GM23248 (cell line): ENCODE data around the gene TMEM121. TPM values are rescaled to one million over a fixed set of nuclear protein-coding genes. Genes with fewer than 3 reads are reported as not detected.

Experiments used
- DNase-seq: peaks from one replicate; pipeline ENCODE4 v3.0.0-alpha.2; 2015
- H2AFZ ChIP-seq: fragments of 200-600 bp; sonication (generic); 2 replicates; pipeline ENCODE4 v1.6.1; 2016; ENCODE audit warnings: antibody characterized with exemption
- H3F3A ChIP-seq: fragments of 200-600 bp; sonication (generic); 2 replicates; pipeline ENCODE4 v1.6.1; 2016; ENCODE audit warnings: mild to moderate bottlenecking, antibody characterized with exemption, mixed run types; ENCODE audit not compliant: insufficient read depth
- H3K27ac ChIP-seq: fragments of 200-600 bp; sonication (generic); 2 replicates; pipeline ENCODE4 v1.5.1; 2016; ENCODE audit warnings: mild to moderate bottlenecking
- H3K27me3 ChIP-seq: fragments of 200-600 bp; sonication (generic); replicated peaks from 2 replicates; pipeline ENCODE4 v1.6.1; 2016; ENCODE audit warnings: mild to moderate bottlenecking; ENCODE audit not compliant: insufficient read depth
- H3K36me3 ChIP-seq: fragments of 200-600 bp; sonication (generic); 2 replicates; pipeline ENCODE4 v1.6.1; 2016; ENCODE audit warnings: low read depth, mild to moderate bottlenecking
- H3K4me1 ChIP-seq: fragments of 200-600 bp; sonication (generic); 2 replicates; pipeline ENCODE4 v1.6.1; 2016; ENCODE audit warnings: mild to moderate bottlenecking; ENCODE audit not compliant: insufficient read depth
- H3K4me2 ChIP-seq: fragments of 200-600 bp; sonication (generic); one replicate; pipeline ENCODE4 v1.6.1; 2016; ENCODE audit warnings: mild to moderate bottlenecking; ENCODE audit not compliant: unreplicated experiment
- H3K4me3 ChIP-seq: fragments of 200-600 bp; sonication (generic); 2 replicates; pipeline ENCODE4 v1.5.1; 2016; ENCODE audit warnings: mild to moderate bottlenecking
- H3K79me2 ChIP-seq: fragments of 200-600 bp; sonication (generic); 2 replicates; pipeline ENCODE4 v1.6.1; 2016; ENCODE audit warnings: mild to moderate bottlenecking; ENCODE audit not compliant: insufficient read depth
- H3K9ac ChIP-seq: fragments of 200-600 bp; sonication (generic); 2 replicates; pipeline ENCODE4 v1.6.1; 2016; ENCODE audit warnings: mild to moderate bottlenecking
- H3K9me2 ChIP-seq: fragments of 200-600 bp; sonication (generic); 2 replicates; pipeline ENCODE4 v1.6.1; 2016; ENCODE audit warnings: mixed run types, mild to moderate bottlenecking, moderate library complexity; ENCODE audit not compliant: insufficient read depth
- H3K9me3 ChIP-seq: fragments of 200-600 bp; sonication (generic); one replicate; pipeline ENCODE4 v1.6.1; 2017; ENCODE audit warnings: low read depth
- H4K20me1 ChIP-seq: fragments of 200-600 bp; sonication (generic); 2 replicates; pipeline ENCODE4 v1.6.0; 2016; ENCODE audit not compliant: insufficient read depth
- EZH2 ChIP-seq: fragments of 200-600 bp; sonication (generic); IDR thresholded peaks from 2 replicates; pipeline ENCODE4 v1.6.1; 2018; ENCODE audit warnings: antibody characterized with exemption, mild to moderate bottlenecking; ENCODE audit not compliant: insufficient read depth, poor library complexity, severe bottlenecking
- EZH2phosphoT487 ChIP-seq: fragments of 200-600 bp; sonication (generic); IDR thresholded peaks from 2 replicates; pipeline ENCODE4 v1.6.1; 2018; ENCODE audit warnings: antibody characterized with exemption, moderate library complexity, mild to moderate bottlenecking, low read depth; ENCODE audit not compliant: insufficient read depth
- WGBS, 2 experiments: methylation state at CpG; one replicate each; pipeline ENCODE4 v1.1.6; 2015 to 2017; ENCODE audit warnings: low lambda C conversion rate in 2 of 2, low coverage in 1 of 2; ENCODE audit errors: missing lambda C conversion rate in 2 of 2; 5-methylcytosine and 5-hydroxymethylcytosine counted together
- in situ Hi-C: fragments of 300-500 bp; cut with MboI; formaldehyde crosslinking; loops from 2 replicates; pipeline ENCODE4 v1.15.0; 2020
- polyA plus RNA-seq: library from polyadenylated mRNA; unstranded; fragments of >200 nt; fragmentation: Nextera tagmentation; extraction: Ambion mirVana; gene quantifications from 2 replicates; pipeline ENCODE4 v1.2.1, GENCODE V29; 2016
- total RNA-seq: library from RNA; depleted of rRNA; stranded (reverse); fragments of >200 nt; shearing (Covaris generic); gene quantifications from 2 replicates; pipeline ENCODE4 v1.2.3, GENCODE V29; 2014

The TMEM121 gene
- total and polyA plus RNA-seq, 2 experiments from 2014 or later, result 5.8 to 11.1 TPM

DNA sequence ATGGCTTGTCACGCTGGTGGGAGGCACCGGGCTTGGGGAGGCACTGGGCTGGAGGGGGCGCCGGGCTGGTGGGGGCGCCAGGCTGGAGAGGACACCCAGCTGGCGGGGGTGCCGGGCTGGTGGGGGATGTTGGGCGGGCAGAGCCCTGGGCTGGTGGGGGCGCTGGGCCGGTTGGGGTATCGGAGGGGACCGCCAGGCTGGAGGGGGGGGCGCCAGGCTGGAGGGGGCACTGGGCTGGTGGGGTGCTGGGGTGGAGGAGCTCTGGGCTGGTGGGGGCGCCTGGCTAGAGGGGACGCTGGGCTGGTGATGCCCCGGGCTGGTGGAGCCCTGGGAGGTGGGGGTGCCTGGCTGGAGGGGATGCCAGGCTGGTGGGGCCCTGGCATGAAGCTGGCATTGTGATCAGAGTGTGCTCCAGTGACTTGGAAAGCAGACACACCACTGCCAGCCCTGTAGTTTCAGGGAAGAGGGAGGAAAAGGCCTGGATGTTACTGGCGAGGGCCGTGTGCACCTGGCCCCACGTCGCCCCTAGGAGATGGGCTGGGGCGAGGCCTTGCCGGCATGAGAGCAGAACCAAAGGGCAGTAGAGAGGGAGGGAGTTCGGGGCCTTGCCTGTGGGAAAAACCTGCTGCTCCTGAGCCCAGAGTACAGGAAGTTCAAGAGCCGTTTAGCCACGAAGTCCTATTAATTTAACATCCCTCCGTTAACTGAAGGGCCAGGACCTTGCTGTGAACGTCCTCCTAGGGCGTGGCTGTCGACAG lies 22.3 kb upstream of the TMEM121 start:
- Histone ChIP-seq H3K4me3 (no peak overlapping the region), H3K79me2 (no peaks in the 10 kb centered on the region), H3F3A (no peaks in the 10 kb centered on the region), H3K36me3 (no peaks in the 10 kb centered on the region), H3K9ac (no peak overlapping the region), H3K4me1 (no peaks in the 10 kb centered on the region), H3K27ac (no peak overlapping the region), H4K20me1 (no peaks in the 10 kb centered on the region), H3K4me2 (no peak overlapping the region), H3K27me3 (0 out of 2 replicates have a peak, but pooled peaks cover 4% of the 10 kb centered on the region), H2AFZ (no peak overlapping the region), H3K9me2 (no peaks in the 10 kb centered on the region), H3K9me3 (no peaks in the 10 kb centered on the region)
- in situ Hi-C loops, result no loop called here
- no peak for DNase-seq
- 44 to 59% methylated on average over 16 to 29 of the region's 29 CpGs for WGBS, 2 experiments
- no peak for TF ChIP-seq EZH2phosphoT487

DNA sequence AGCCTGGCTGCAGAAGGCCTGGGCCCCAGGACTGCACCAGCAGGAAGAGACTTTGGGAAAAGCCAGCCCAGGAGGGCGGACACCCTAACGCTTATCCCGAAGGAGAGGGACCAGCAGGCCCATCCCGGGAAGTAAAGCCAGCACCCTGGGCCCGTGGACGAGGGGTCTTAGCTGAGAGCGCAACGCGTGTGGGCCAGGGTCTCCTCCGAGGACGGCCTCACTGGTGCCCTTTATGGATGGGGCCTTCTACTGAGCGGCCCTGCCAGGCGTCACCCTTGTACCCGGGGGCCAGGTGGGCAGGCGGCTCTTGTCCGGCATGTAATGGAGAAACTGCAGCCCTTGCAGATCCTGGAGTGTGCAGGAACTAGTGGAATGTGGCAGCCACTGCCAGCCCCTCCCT lies 21.3 kb upstream of the TMEM121 start:
- Histone ChIP-seq H3K36me3 (no peaks in the 10 kb centered on the region), H3F3A (no peaks in the 10 kb centered on the region), H3K9me2 (no peaks in the 10 kb centered on the region), H2AFZ (no peak overlapping the region), H3K79me2 (no peaks in the 10 kb centered on the region), H3K9ac (no peak overlapping the region), H3K4me1 (no peaks in the 10 kb centered on the region), H3K4me2 (no peak overlapping the region), H3K9me3 (no peaks in the 10 kb centered on the region), H3K4me3 (no peak overlapping the region), H3K27ac (no peak overlapping the region), H4K20me1 (no peaks in the 10 kb centered on the region), H3K27me3 (peaks cover 9% of the 10 kb centered on the region; the same call in 1 of the 2 replicates)
- TF ChIP-seq EZH2, result no peak
- TF ChIP-seq EZH2phosphoT487, result no peak
- WGBS, 2 experiments, result 70 to 79% methylated on average over 16 of the region's 16 CpGs
- in situ Hi-C loops, result no loop called here
- DNase-seq, result no peak

DNA sequence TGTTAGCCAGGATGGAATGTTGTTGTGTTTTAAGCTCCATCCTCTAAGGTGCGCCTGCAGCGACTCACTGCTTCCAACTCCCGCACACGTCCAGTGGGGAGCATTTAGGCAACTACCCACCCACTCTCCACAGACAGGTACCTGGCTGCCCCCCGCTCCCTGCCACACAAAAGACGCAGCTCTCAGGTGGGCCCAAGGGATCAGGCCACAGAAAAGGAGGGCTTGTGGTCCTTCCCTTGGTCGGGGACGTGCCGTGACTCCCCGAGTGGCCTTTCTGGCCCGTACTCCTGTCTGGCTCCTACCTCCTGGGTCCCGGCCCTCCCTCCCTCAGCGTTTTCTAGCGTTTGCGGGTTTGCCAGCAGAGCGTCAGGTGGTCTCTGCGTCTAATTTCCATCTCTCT lies 19.1 kb upstream of the TMEM121 start:
- Histone ChIP-seq H3K9ac (no peak overlapping the region), H3K27ac (no peak overlapping the region), H3K4me2 (no peak overlapping the region), H3F3A (no peaks in the 10 kb centered on the region), H4K20me1 (no peaks in the 10 kb centered on the region), H3K4me1 (no peaks in the 10 kb centered on the region), H3K36me3 (no peaks in the 10 kb centered on the region), H3K4me3 (no peak overlapping the region), H3K9me2 (no peaks in the 10 kb centered on the region), H3K27me3 (peaks cover 19% of the 10 kb centered on the region), H2AFZ (no peak overlapping the region), H3K9me3 (no peaks in the 10 kb centered on the region), H3K79me2 (no peaks in the 10 kb centered on the region)
- in situ Hi-C loops, result no loop called here
- 55 to 59% methylated on average over 16 to 17 of the region's 17 CpGs for whole genome bisulfite sequencing, 2 experiments
- DNase-seq, result no peak
- TF ChIP-seq EZH2, result no peak
- TF ChIP-seq EZH2phosphoT487, result no peak

DNA sequence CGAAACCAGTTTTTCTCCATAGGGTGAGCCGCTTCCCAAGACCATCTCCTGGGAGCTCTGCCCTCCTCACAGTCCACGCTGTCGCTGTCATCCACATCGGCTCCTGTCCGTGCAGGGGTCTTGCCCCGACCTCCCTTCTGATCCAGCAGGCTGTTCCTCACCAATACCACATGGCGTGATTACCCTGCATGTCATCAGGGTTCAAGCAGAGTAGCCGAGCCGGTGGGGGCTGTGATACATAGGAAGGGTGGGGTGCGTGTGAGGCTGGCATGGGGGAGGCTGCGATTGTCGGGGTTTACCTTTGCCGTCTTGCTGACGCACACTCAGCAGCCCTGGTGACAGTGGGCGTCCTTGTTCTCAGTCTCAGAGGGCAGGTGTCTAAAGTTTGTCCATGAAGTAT lies 18.3 kb upstream of the TMEM121 start:
- no peaks in the 10 kb centered on the region for H3K79me2 ChIP-seq
- no peaks in the 10 kb centered on the region for H3K9me3 ChIP-seq
- no peak overlapping the region for H3K4me2 ChIP-seq
- H3K27ac ChIP-seq, result no peak overlapping the region
- H4K20me1 ChIP-seq, result no peaks in the 10 kb centered on the region
- H3K4me3 ChIP-seq, result no peak overlapping the region
- no peak overlapping the region for H2AFZ ChIP-seq
- peaks cover 27% of the 10 kb centered on the region for H3K27me3 ChIP-seq
- H3K36me3 ChIP-seq, result no peaks in the 10 kb centered on the region
- no peak for DNase-seq
- in situ Hi-C loops, result no loop called here
- TF ChIP-seq EZH2phosphoT487, result no peak
- TF ChIP-seq EZH2, result no peak
- WGBS, 2 experiments, result 77% methylated on average over 16 of the region's 16 CpGs
- H3F3A ChIP-seq, result no peaks in the 10 kb centered on the region
- H3K9ac ChIP-seq, result no peak overlapping the region
- H3K4me1 ChIP-seq, result no peaks in the 10 kb centered on the region
- H3K9me2 ChIP-seq, result no peaks in the 10 kb centered on the region

DNA sequence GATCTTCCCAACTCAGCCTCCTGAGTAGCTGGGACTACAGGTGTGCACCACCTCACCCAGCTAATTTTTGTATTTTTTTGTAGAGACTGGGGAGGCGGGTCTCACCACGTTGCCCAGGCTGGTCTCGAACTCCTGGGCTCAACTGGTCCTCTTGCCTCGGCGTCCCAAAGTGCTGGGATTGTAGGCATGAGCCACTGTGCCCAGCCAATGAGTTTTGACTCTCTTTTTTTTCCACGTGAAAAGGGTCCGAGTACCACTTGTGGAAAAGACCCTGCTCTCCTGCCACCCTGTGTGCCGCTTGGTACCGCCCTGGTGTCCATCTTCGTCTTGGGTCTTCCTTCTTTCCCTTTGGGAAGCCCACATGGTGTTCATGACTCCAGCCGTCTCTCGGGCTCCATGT lies 17.8 kb upstream of the TMEM121 start:
- Histone ChIP-seq H3K9me3 (no peaks in the 10 kb centered on the region), H3K36me3 (no peaks in the 10 kb centered on the region), H3K4me2 (no peak overlapping the region), H3K79me2 (no peaks in the 10 kb centered on the region), H4K20me1 (no peaks in the 10 kb centered on the region), H3F3A (no peaks in the 10 kb centered on the region), H3K9ac (no peak overlapping the region), H3K4me3 (no peak overlapping the region), H3K27me3 (peaks cover 31% of the 10 kb centered on the region), H3K27ac (no peak overlapping the region), H3K9me2 (no peaks in the 10 kb centered on the region), H3K4me1 (no peaks in the 10 kb centered on the region), H2AFZ (no peak overlapping the region)
- TF ChIP-seq EZH2 (no peak), EZH2phosphoT487 (no peak)
- in situ Hi-C loops, result no loop called here
- 63 to 66% methylated on average over 12 of the region's 12 CpGs for WGBS, 2 experiments
- DNase-seq, result no peak
